A673 (cell line): Measurements from ENCODE around the gene EDAR.

Experiments
- EZH2 ChIP-seq: fragments of 200-600 bp; sonication (generic); IDR thresholded peaks from 2 replicates; pipeline ENCODE4 v1.6.1; 2017; ENCODE audit warnings: borderline replicate concordance, low read depth, mild to moderate bottlenecking, mixed read lengths, antibody characterized with exemption, low read length; ENCODE audit not compliant: poor library complexity, severe bottlenecking
- TF ChIP-seq, protein P1 (sequence below): fragments of 300-800, 200-600 bp; sonication (generic); conservative IDR thresholded peaks from 2 replicates; pipeline ENCODE4 v1.5.1; 2017; ENCODE audit warnings: low read depth, mild to moderate bottlenecking, antibody characterized with exemption, low read length, moderate library complexity, mixed read lengths

DNA sequence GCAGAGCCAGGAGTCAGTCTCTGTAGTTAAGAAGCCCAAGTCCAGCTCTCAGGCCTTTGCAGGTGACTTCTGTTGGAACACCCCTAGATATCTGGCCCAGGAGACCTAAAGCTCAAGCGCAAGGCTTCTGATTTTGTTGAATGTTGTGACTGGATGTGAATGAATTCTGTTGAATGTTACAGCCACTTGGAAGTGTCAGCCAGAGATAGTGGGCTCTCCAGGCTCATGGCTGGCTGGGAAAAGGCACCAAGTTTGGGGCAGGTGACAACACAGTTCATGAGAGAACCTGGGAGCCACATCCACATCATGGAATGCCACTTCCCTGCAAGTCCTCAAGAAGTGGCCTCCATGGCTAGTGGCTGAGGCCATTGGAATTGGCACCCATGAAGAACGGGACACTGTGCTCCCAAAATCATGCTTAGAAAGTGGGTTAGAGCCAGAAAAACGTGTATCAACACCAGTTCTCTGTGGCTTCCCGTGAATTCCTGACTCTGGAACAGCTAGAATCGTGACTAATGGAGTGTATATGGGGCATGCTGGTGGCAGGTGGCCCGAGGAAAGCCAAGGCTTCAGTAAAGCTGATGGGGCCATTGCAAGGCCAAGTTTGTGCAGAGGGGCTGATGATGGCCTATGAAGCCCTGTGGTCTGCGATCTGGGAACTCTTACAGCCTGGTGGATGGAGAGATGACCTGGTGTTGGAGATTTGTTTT, 30.2 kb downstream of the EDAR start:
- TF ChIP-seq, protein P1, sequence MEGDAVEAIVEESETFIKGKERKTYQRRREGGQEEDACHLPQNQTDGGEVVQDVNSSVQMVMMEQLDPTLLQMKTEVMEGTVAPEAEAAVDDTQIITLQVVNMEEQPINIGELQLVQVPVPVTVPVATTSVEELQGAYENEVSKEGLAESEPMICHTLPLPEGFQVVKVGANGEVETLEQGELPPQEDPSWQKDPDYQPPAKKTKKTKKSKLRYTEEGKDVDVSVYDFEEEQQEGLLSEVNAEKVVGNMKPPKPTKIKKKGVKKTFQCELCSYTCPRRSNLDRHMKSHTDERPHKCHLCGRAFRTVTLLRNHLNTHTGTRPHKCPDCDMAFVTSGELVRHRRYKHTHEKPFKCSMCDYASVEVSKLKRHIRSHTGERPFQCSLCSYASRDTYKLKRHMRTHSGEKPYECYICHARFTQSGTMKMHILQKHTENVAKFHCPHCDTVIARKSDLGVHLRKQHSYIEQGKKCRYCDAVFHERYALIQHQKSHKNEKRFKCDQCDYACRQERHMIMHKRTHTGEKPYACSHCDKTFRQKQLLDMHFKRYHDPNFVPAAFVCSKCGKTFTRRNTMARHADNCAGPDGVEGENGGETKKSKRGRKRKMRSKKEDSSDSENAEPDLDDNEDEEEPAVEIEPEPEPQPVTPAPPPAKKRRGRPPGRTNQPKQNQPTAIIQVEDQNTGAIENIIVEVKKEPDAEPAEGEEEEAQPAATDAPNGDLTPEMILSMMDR = no peak
- TF ChIP-seq EZH2 = no peak
